A673 (cell line): ENCODE data around the gene APIP. TPM values are rescaled to one million over a fixed set of nuclear protein-coding genes. Genes with fewer than 3 reads are reported as not detected.

Experiments used
- BruUV-seq: library from RNA; stranded (reverse); fragments of 400-500 nt; replicated peaks from 2 replicates; lab custom pipeline; 2021; lab: Mats Ljungman, UMichigan
- CTCF ChIA-PET: fragments of 300-600 bp; sonication (Branson Sonifier 250); formaldehyde crosslinking; loops from one replicate; lab custom pipeline; 2022; ENCODE audit warnings: antibody characterized with exemption; lab: Charles Lee
- POLR2A ChIA-PET: fragments of 300-600 bp; sonication (Branson Sonifier 250); formaldehyde crosslinking; loops from one replicate; lab custom pipeline; 2022; ENCODE audit warnings: antibody characterized with exemption; ENCODE audit not compliant: low non-redundant PET; lab: Charles Lee
- DNase-seq: peaks from one replicate; pipeline ENCODE4 v3.0.0-alpha.2; 2015; ENCODE audit warnings: low spot score
- H3K27ac ChIP-seq: fragments of 200-600 bp; sonication (generic); 2 replicates; pipeline ENCODE4 v1.5.1; 2016; ENCODE audit warnings: mixed run types, low read depth, mild to moderate bottlenecking, mixed read lengths, antibody characterized with exemption, low read length; ENCODE audit not compliant: poor library complexity, severe bottlenecking
- H3K27me3 ChIP-seq: fragments of 200-600 bp; sonication (generic); replicated peaks from 2 replicates; pipeline ENCODE4 v1.6.1; 2017; ENCODE audit warnings: mixed run types, low read depth, mild to moderate bottlenecking, mixed read lengths, antibody characterized with exemption, low read length; ENCODE audit not compliant: insufficient read depth, poor library complexity
- H3K36me3 ChIP-seq: fragments of 200-600 bp; sonication (generic); 2 replicates; pipeline ENCODE4 v1.6.1; 2016; ENCODE audit warnings: mixed run types, mild to moderate bottlenecking, mixed read lengths, antibody characterized with exemption, low read length; ENCODE audit not compliant: insufficient read depth, poor library complexity, severe bottlenecking
- H3K4me1 ChIP-seq: fragments of 200-600 bp; sonication (generic); 2 replicates; pipeline ENCODE4 v1.6.1; 2017; ENCODE audit warnings: mixed run types, mild to moderate bottlenecking, mixed read lengths, antibody characterized with exemption, low read length; ENCODE audit not compliant: insufficient read depth, poor library complexity, severe bottlenecking
- H3K4me3 ChIP-seq: fragments of 200-600 bp; sonication (generic); 2 replicates; pipeline ENCODE4 v1.5.1; 2016; ENCODE audit warnings: low read depth, mixed run types, mild to moderate bottlenecking, mixed read lengths, low read length; ENCODE audit not compliant: poor library complexity, severe bottlenecking
- H3K9me3 ChIP-seq: fragments of 200-600 bp; sonication (generic); 2 replicates; pipeline ENCODE4 v1.6.1; 2016; ENCODE audit warnings: mixed run types, low read depth, mild to moderate bottlenecking, mixed read lengths, antibody characterized with exemption, low read length; ENCODE audit not compliant: poor library complexity, severe bottlenecking
- CTCF ChIP-seq: fragments of 300-800, 200-600 bp; sonication (generic); conservative IDR thresholded peaks from 2 replicates; pipeline ENCODE4 v1.5.1; 2017; ENCODE audit warnings: low read depth, mild to moderate bottlenecking, antibody characterized with exemption, low read length, moderate library complexity, mixed read lengths
- EZH2 ChIP-seq: fragments of 200-600 bp; sonication (generic); IDR thresholded peaks from 2 replicates; pipeline ENCODE4 v1.6.1; 2017; ENCODE audit warnings: borderline replicate concordance, low read depth, mild to moderate bottlenecking, mixed read lengths, antibody characterized with exemption, low read length; ENCODE audit not compliant: poor library complexity, severe bottlenecking
- intact Hi-C: fragments of 100-400 bp; cut with micrococcal nuclease; formaldehyde crosslinking; loops from one replicate; pipeline ENCODE4 v1.10.0; 2022; ENCODE audit not compliant: unreplicated experiment
- total RNA-seq: library from RNA; stranded (reverse); gene quantifications from 2 replicates; pipeline ENCODE4 v1.2.3, GENCODE V29; 2021

The APIP gene
- total RNA-seq, 1 experiment from 2014 or later: 99.8 TPM

- no peaks in the 10 kb centered on the region for H3K9me3 ChIP-seq
- TF ChIP-seq CTCF (no peak), EZH2 (no peak)
- no TSS peak for BruUV-seq
- H3K4me1 ChIP-seq: no peaks in the 10 kb centered on the region
- H3K36me3 ChIP-seq: no peaks in the 10 kb centered on the region
- H3K4me3 ChIP-seq: no peak overlapping the region
- DNase-seq: no peak
- peaks cover 10% of the 10 kb centered on the region for H3K27me3 ChIP-seq
- ChIA-PET CTCF (interaction anchor here (0.6 kb wide), 1 partner anchor 547 kb away, joined by 3 read pairs; no protein-coding TSS in a partner anchor), POLR2A (interaction anchor here (0.8 kb wide), 1 partner anchor 66 kb away, joined by 7 read pairs; no protein-coding TSS in a partner anchor)
- intact Hi-C loops: loop anchor here (5.0 kb wide), 1 partner anchor 548 kb away; no protein-coding TSS in a partner anchor
- no peak overlapping the region for H3K27ac ChIP-seq
Measured at GRCh38 chr11:34844463-34845112, 71.6 kb downstream of the APIP start.

- Histone ChIP-seq H3K27ac (no peak overlapping the region), H3K27me3 (peaks cover 8% of the 10 kb centered on the region), H3K4me1 (no peaks in the 10 kb centered on the region), H3K36me3 (no peaks in the 10 kb centered on the region), H3K4me3 (no peak overlapping the region), H3K9me3 (no peaks in the 10 kb centered on the region)
- no peak for TF ChIP-seq EZH2
- no peak for TF ChIP-seq CTCF
- no TSS peak for BruUV-seq
- CTCF ChIA-PET: no interaction called here
- no peak for DNase-seq
- intact Hi-C loops: loop anchor here (5.0 kb wide), 1 partner anchor 549 kb away; no protein-coding TSS in a partner anchor
- POLR2A ChIA-PET: no interaction called here
Measured at GRCh38 chr11:34843271-34843670, 72.9 kb downstream of the APIP start.

GRCh38 chr11:34840736-34841386 is 75.3 kb downstream of the APIP start:
- intact Hi-C loops: loop anchor here (5.0 kb wide), 1 partner anchor 551 kb away; no protein-coding TSS in a partner anchor
- no peaks in the 10 kb centered on the region for H3K9me3 ChIP-seq
- no peak overlapping the region for H3K4me3 ChIP-seq
- no peaks in the 10 kb centered on the region for H3K36me3 ChIP-seq
- no TSS peak for BruUV-seq
- CTCF ChIA-PET: interaction anchor here (0.7 to 0.9 kb wide), 3 partner anchors 255 to 572 kb away, joined by 3 to 4 read pairs (median 3); no protein-coding TSS in a partner anchor
- peak; percentile 88 for DNase-seq
- H3K27ac ChIP-seq: no peak overlapping the region
- H3K27me3 ChIP-seq: peaks cover 3% of the 10 kb centered on the region
- POLR2A ChIA-PET: no interaction called here
- H3K4me1 ChIP-seq: no peaks in the 10 kb centered on the region
- TF ChIP-seq EZH2 (no peak), CTCF (peak; percentile 98)
